NB4 (cell line): Measurements from ENCODE around the gene AOC2.
"Not testable (repeated sequence)": the region's sequence is repeated elsewhere in the genome, so short reads cannot be mapped to it uniquely, and the experiment has no call there.

ENCODE experiments used
- DNase-seq: peaks from one replicate; pipeline ENCODE4 v3.0.0; 2010; ENCODE audit warnings: low read depth
- H3K4me3 ChIP-seq: one replicate; pipeline ENCODE4 v1.5.1; 2011; ENCODE audit warnings: mild to moderate bottlenecking, low read depth, low read length, moderate library complexity
- CTCF ChIP-seq: IDR thresholded peaks from one replicate; pipeline ENCODE4 v1.5.1; 2012; ENCODE audit warnings: low read depth, low read length
- MYC ChIP-seq: IDR thresholded peaks from 2 replicates; pipeline ENCODE4 v1.6.1; 2011; ENCODE audit warnings: low read depth, low read length
- POLR2A ChIP-seq: IDR thresholded peaks from 2 replicates; pipeline ENCODE4 v1.6.1; 2011; ENCODE audit warnings: mild to moderate bottlenecking; ENCODE audit not compliant: insufficient read length; ENCODE audit errors: extremely low read depth
- TF ChIP-seq, protein P1 (sequence below): IDR thresholded peaks from 2 replicates; pipeline ENCODE4 v1.6.1; 2011; ENCODE audit warnings: low read depth, low read length

Gene AOC2

DNA sequence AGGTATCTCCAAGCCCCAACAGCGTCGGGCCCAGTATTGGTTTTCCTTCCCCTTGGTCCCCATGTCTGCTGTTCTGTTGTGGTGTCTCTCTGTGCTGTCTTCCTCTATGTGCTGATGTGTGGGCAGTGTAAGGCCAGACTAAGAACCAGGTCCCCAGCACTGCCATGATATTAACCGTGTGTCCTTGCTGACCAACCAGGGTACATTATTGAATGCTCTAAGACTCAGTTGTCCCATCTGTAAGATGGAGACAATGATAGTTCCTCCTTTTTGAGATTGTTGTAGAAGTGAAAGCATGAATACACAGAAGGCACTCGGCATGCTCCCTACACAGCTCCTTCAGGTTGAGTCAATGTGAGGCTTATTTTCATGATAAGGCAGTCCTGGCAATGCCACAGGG, 27.3 kb downstream of the AOC2 start:
- no peak for DNase-seq
- no peak overlapping the region for H3K4me3 ChIP-seq
- TF ChIP-seq, protein P1, sequence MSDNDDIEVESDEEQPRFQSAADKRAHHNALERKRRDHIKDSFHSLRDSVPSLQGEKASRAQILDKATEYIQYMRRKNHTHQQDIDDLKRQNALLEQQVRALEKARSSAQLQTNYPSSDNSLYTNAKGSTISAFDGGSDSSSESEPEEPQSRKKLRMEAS, result no peak
- TF ChIP-seq MYC, result no peak
- TF ChIP-seq CTCF, result no peak
- TF ChIP-seq POLR2A, result no peak

DNA sequence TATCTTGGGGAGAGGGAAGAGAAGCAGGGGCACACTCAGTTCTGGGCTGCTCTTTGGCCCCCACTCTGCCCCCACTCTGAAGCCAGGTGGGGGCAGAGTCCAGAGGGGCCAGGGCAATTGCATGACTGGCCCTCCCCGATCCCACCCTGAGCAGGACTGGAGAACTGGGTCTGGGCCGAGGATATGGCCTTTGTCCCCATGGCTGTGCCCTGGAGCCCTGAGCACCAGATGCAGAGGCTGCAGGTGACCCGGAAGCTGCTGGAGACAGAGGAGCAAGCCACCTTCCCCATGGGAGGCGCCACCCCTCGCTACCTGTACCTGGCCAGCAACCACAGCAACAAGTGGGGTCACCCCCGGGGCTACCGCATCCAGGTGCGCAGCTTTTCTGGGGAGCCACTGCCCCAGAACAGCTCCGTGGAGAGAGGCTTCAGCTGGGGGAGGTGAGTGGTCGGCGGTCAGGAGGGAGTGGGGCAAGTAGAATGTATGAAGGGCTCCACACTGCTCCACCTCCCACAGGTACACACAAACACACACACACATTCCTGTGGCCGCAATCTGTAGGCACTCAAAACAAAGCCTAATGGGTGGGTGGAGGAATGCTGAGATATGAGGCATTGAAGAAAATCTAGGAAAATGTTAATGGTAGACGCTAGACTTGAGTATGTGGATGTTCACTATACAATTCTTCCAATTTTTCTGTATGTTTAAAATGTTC, 28.0 kb downstream of the AOC2 start:
- no peak overlapping the region for H3K4me3 ChIP-seq
- DNase-seq, result no peak
- no peak for TF ChIP-seq CTCF
- TF ChIP-seq, protein P1, result no peak
- no peak for TF ChIP-seq MYC
- no peak for TF ChIP-seq POLR2A

- no peak overlapping the region for H3K4me3 ChIP-seq
- DNase-seq, result no peak
- TF ChIP-seq POLR2A (no peak), CTCF (no peak), MYC (no peak)
- TF ChIP-seq, protein P1, result no peak
These were observed 28.9 kb downstream of the AOC2 start for GRCh38 chr17:42873315-42873714.

GRCh38 chr17:42873932-42874695, 29.7 kb downstream of the AOC2 start:
- not testable (repeated sequence) for DNase-seq, H3K4me3 ChIP-seq

DNA sequence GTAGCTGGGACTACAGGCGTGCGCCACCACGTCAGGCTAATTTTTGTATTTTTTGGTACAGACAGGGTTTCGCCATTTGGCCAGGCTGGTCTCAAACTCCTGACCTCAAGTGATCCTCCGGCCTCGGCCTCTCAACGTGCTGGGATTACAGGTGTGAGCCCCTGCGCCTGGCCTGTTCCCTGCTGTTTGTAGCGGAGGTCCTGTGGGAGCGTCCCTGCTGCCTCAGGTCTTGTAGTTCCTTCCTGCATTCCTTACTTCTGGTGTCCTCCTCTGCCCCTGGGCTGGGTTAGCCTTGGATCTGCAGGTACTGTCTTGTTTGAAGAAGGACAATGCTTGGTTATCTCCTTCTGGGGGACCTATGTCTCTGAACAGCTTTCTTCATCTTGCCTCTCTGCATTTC, 32.7 kb downstream of the AOC2 start:
- TF ChIP-seq POLR2A (no peak), CTCF (no peak), MYC (no peak)
- TF ChIP-seq, protein P1, result no peak
- DNase-seq, result no peak
- no peak overlapping the region for H3K4me3 ChIP-seq

DNA sequence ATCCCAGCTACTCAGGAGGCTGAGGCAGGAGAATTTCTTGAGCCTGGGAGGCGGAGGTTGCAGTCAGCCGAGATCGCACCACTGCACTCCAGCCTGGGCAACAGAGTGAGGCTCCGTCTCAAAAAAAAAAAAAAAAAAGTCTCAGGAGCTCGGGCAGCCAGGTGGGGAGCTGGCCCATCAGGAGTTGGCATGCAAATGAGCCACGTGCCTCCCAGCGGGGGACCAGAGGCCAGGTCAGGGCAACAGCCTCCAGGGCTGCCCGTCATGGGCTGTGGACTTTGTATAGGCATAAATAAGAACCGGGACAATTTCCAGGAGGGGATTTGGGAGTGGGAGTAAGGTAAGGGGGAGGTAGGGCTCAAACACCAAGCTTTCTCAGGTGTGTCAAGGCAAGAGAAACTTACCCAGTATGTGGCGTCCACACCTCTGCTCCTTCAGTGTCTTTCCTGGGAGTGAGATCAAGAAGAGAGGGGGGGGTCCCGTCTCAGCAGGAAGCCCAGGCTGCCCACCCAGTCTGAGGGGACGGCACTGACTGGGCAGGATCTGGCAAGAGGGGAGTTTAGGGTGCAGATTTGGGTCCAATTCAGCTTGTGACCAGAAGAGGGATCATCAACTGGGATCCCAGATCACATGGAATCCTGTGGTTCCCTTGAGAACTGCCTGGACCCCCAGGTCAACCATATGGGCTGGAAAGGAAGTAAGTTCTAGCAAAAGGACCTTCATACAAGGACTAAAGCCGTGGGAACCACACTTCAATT, 33.9 kb downstream of the AOC2 start:
- DNase-seq, result no peak
- no peak overlapping the region for H3K4me3 ChIP-seq
- TF ChIP-seq, protein P1, result no peak
- no peak for TF ChIP-seq MYC
- no peak for TF ChIP-seq POLR2A
- TF ChIP-seq CTCF, result no peak
